Activated T-cell treated with anti-CD3 and anti-CD28 coated beads, Interleukin-2, amount 50 U/mL, for 48 hours (primary cell): ENCODE measurements around the gene MTA1.

ENCODE experiments used
- DNase-seq, 2 experiments: peaks; one replicate each; pipeline ENCODE4 v3.0.0-alpha.2; 2020

MTA1 gene

GRCh38 chr14:105425823-105426247, 6.2 kb downstream of the MTA1 start:
- no peak for DNase-seq

- no peak for DNase-seq
Measured at GRCh38 chr14:105426416-105427130, 6.9 kb downstream of the MTA1 start.

- DNase-seq: no peak
Measured at GRCh38 chr14:105427412-105427811, 7.8 kb downstream of the MTA1 start.

- no peak for DNase-seq
Measured at GRCh38 chr14:105427936-105428485, 8.4 kb downstream of the MTA1 start.

- no peak for DNase-seq
Measured at GRCh38 chr14:105430042-105430441, 10.4 kb downstream of the MTA1 start.

GRCh38 chr14:105430565-105430964, 10.9 kb downstream of the MTA1 start:
- DNase-seq: no peak

GRCh38 chr14:105431256-105431655, 11.6 kb downstream of the MTA1 start:
- no peak for DNase-seq

GRCh38 chr14:105432657-105433056, 13.0 kb downstream of the MTA1 start:
- DNase-seq: no peak

GRCh38 chr14:105433161-105433605, 13.6 kb downstream of the MTA1 start:
- no peak for DNase-seq

GRCh38 chr14:105436402-105436801, 16.8 kb downstream of the MTA1 start:
- no peak for DNase-seq

- no peak for DNase-seq
Measured at GRCh38 chr14:105436891-105437722, 17.5 kb downstream of the MTA1 start.

GRCh38 chr14:105437723-105438500, 18.3 kb downstream of the MTA1 start:
- no peak for DNase-seq

GRCh38 chr14:105439179-105439578, 19.6 kb downstream of the MTA1 start:
- no peak for DNase-seq

GRCh38 chr14:105439710-105440553, 20.3 kb downstream of the MTA1 start:
- DNase-seq: no peak

- DNase-seq: no peak
Measured at GRCh38 chr14:105440554-105440900, 20.9 kb downstream of the MTA1 start.

GRCh38 chr14:105440992-105441391, 21.4 kb downstream of the MTA1 start:
- DNase-seq: no peak

GRCh38 chr14:105442125-105442524, 22.5 kb downstream of the MTA1 start:
- no peak for DNase-seq

- DNase-seq: no peak
Measured at GRCh38 chr14:105442834-105443233, 23.2 kb downstream of the MTA1 start.

- no peak for DNase-seq
Measured at GRCh38 chr14:105444859-105445258, 25.2 kb downstream of the MTA1 start.

GRCh38 chr14:105445290-105445689, 25.7 kb downstream of the MTA1 start:
- no peak for DNase-seq

GRCh38 chr14:105445901-105446845, 26.5 kb downstream of the MTA1 start:
- DNase-seq: no peak
